SU-DHL-6 (cell line): Measurements from ENCODE around the gene CYLD.

Experiments
- EZH2phosphoT487 ChIP-seq: fragments of 200-600 bp; sonication (generic), shearing (Covaris generic); conservative IDR thresholded peaks from 2 replicates; pipeline ENCODE4 v1.6.1; 2018; ENCODE audit warnings: mild to moderate bottlenecking, antibody characterized with exemption, low read length, moderate library complexity, mixed read lengths
- TF ChIP-seq, protein P1 (sequence below): fragments of 200-600 bp; sonication (generic); IDR thresholded peaks from one replicate; pipeline ENCODE4 v1.5.1; 2017; ENCODE audit warnings: antibody characterized with exemption, mild to moderate bottlenecking, low read length, moderate library complexity; ENCODE audit not compliant: insufficient read depth, poor library complexity, severe bottlenecking

DNA sequence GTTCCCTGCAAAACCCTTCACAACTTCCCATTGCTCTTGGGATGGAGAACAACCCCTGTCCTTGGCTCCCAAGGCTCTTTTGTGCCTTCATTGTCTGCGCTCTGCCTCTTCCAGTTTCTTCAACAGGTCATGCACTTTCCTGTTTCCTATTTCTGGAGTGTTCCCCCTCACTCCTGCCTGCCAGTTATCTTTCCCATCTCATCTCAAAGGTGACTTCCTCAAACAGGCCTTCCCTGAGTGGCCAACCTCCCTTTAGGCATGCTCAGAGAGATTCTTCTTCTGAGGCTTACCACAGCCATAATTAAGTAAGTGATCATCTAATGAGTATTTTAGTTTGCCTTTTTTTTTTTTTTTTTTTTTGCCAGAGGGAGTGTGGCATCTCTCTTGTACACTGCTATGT, 2.9 kb upstream of the CYLD start:
- TF ChIP-seq, protein P1, sequence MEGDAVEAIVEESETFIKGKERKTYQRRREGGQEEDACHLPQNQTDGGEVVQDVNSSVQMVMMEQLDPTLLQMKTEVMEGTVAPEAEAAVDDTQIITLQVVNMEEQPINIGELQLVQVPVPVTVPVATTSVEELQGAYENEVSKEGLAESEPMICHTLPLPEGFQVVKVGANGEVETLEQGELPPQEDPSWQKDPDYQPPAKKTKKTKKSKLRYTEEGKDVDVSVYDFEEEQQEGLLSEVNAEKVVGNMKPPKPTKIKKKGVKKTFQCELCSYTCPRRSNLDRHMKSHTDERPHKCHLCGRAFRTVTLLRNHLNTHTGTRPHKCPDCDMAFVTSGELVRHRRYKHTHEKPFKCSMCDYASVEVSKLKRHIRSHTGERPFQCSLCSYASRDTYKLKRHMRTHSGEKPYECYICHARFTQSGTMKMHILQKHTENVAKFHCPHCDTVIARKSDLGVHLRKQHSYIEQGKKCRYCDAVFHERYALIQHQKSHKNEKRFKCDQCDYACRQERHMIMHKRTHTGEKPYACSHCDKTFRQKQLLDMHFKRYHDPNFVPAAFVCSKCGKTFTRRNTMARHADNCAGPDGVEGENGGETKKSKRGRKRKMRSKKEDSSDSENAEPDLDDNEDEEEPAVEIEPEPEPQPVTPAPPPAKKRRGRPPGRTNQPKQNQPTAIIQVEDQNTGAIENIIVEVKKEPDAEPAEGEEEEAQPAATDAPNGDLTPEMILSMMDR: no peak
- no peak for TF ChIP-seq EZH2phosphoT487
